Adrenal gland (tissue), 5 donors: ENCODE data around the gene NUP58.

Experiments
- POLR2A ChIP-seq, 2 donors: fragments of 450-650 bp; IDR thresholded peaks; one replicate each; pipeline ENCODE4 v1.6.1; 2017; ENCODE audit warnings: antibody characterized with exemption in 2 of 2, mild to moderate bottlenecking in 2 of 2, moderate library complexity in 1 of 2
- TF ChIP-seq, protein P1 (sequence below), 6 experiments: fragments of 450-650 bp in 4 of 6; fragments of 200-600 bp in 2 of 6; sonication (generic) in 1 of 6; IDR thresholded peaks; 1 replicate in 5 of 6; 2 replicates in 1 of 6; pipeline versions ENCODE4 v1.5.1 to v1.8.0; 2016 to 2021; ENCODE audit warnings: antibody characterized with exemption in 6 of 6, mild to moderate bottlenecking in 2 of 6, moderate library complexity in 1 of 6
- donor health status: DM: no; HTN: no; CAD: no.

DNA sequence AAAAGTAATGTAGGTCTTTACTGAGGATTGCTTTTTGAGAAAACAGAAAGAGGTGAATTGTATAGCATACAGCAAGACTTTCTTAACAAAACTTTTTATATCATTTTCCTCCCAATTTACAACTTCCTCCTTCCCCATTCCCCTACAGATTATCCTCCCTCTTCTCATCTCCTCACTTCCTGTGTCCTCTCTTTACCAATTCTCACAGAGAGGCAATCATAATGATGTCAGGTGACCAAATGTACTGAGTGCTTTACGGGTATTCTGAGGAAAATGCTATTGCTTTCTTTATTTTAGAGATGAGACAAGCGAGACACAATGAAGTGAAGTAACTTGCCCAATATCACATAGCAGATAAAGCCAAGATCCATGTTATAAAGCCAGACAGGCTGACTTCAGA, 12.5 kb upstream of the NUP58 start:
- TF ChIP-seq, protein P1, sequence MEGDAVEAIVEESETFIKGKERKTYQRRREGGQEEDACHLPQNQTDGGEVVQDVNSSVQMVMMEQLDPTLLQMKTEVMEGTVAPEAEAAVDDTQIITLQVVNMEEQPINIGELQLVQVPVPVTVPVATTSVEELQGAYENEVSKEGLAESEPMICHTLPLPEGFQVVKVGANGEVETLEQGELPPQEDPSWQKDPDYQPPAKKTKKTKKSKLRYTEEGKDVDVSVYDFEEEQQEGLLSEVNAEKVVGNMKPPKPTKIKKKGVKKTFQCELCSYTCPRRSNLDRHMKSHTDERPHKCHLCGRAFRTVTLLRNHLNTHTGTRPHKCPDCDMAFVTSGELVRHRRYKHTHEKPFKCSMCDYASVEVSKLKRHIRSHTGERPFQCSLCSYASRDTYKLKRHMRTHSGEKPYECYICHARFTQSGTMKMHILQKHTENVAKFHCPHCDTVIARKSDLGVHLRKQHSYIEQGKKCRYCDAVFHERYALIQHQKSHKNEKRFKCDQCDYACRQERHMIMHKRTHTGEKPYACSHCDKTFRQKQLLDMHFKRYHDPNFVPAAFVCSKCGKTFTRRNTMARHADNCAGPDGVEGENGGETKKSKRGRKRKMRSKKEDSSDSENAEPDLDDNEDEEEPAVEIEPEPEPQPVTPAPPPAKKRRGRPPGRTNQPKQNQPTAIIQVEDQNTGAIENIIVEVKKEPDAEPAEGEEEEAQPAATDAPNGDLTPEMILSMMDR (IDR thresholded peaks at IDR 0.05), result no peak
- TF ChIP-seq POLR2A (IDR thresholded peaks at IDR 0.05), result no peak
